Right kidney (tissue), 9 donors: Measurements from ENCODE around the gene TUSC1.
"Not testable (repeated sequence)": the region's sequence is repeated elsewhere in the genome, so short reads cannot be mapped to it uniquely, and the experiment has no call there.

Experiments used
- DNase-seq: peaks from one replicate; pipeline ENCODE4 v3.0.0-alpha.2; 2016
- long read RNA-seq, 8 donors: transcript quantifications; one replicate each; lab custom pipeline, GENCODE V29; 2026

The TUSC1 gene
- long read RNA-seq, donor 1, transcript TUSC1-201 (1 exons, 2,052 nt): major isoform, 58 of 58 reads
- long read RNA-seq, donor 1, partial matches to known transcripts: 0 of 58 reads
- long read RNA-seq, donor 1, other reads (novel, unspliced or antisense): 0 of 58 reads
- long read RNA-seq, donor 2, transcript TUSC1-201 (1 exons, 2,052 nt): major isoform, 46 of 51 reads
- long read RNA-seq, donor 2, partial matches to known transcripts: 5 of 51 reads
- long read RNA-seq, donor 2, other reads (novel, unspliced or antisense): 0 of 51 reads
- long read RNA-seq, donor 3, transcript TUSC1-201 (1 exons, 2,052 nt): major isoform, 22 of 22 reads
- long read RNA-seq, donor 3, partial matches to known transcripts: 0 of 22 reads
- long read RNA-seq, donor 3, other reads (novel, unspliced or antisense): 0 of 22 reads
- long read RNA-seq, donor 4, transcript TUSC1-201 (1 exons, 2,052 nt): major isoform, 48 of 56 reads
- long read RNA-seq, donor 4, partial matches to known transcripts: 8 of 56 reads
- long read RNA-seq, donor 4, other reads (novel, unspliced or antisense): 0 of 56 reads
- long read RNA-seq, donor 5, transcript TUSC1-201 (1 exons, 2,052 nt): major isoform, 64 of 64 reads
- long read RNA-seq, donor 5, partial matches to known transcripts: 0 of 64 reads
- long read RNA-seq, donor 5, other reads (novel, unspliced or antisense): 0 of 64 reads
- long read RNA-seq, donor 6, transcript TUSC1-201 (1 exons, 2,052 nt): major isoform, 58 of 58 reads
- long read RNA-seq, donor 6, partial matches to known transcripts: 0 of 58 reads
- long read RNA-seq, donor 6, other reads (novel, unspliced or antisense): 0 of 58 reads
- long read RNA-seq, donor 7, transcript TUSC1-201 (1 exons, 2,052 nt): major isoform, 88 of 88 reads
- long read RNA-seq, donor 7, partial matches to known transcripts: 0 of 88 reads
- long read RNA-seq, donor 7, other reads (novel, unspliced or antisense): 0 of 88 reads
- long read RNA-seq, donor 8, transcript TUSC1-201 (1 exons, 2,052 nt): major isoform, 59 of 59 reads
- long read RNA-seq, donor 8, partial matches to known transcripts: 0 of 59 reads
- long read RNA-seq, donor 8, other reads (novel, unspliced or antisense): 0 of 59 reads

DNA sequence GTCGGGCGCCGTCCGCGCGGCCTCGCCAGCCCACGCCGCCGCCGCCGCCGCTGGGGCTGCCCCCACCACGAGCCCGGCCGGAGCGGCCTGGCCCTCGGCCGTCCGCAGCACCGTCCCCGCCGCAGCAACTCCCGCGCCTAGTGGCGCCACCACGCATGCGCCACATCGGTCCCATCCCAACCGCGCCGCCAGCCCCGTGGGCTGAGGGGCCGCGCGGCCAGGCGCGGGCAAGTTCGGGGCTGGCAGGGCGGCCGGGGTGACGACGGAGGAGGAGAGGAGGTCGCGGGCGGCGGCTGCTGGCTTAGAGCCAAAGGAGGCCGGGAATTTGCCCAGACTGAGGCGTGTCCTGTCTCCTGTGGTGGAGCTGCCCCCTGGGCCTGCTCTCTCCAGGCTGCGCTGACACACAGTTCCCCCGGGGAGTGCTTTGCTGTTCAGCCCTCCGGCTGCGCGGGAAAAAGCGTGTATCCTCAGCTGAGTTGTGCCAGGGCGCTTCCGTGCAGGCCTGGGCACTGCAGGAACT is at the start of gene TUSC1:
TUSC1 (minus strand) TSS at position 298 of the 520 bp plus-strand sequence; CDS start at position 166, 132 bp downstream.
- DNase-seq: peak; percentile 96

DNA sequence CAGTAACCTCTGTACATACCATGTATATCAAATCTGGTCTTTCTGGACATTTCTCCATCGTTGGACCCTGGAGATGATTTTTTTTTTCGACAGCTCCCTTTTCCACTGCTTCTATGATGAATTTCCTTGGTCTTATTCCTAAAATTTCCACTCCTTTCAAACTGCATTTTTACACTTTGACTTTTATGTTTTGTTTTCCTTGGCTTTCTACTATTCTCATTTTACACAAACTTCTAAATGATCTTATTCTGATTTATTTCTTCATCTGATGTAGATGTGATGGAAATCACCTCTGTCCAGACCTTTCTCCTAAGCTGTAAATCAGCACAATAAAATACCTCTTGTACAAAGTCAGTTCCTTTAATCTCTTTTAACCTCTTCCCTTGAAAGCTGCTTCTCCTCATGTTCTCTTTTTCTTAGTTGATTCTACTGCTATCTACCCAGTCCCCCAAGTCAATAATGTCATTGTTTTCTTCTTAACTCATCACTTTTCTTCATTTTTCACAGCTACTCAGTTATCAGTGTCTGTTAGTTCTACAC is 48.7 kb upstream of the TUSC1 start:
- DNase-seq: peak; percentile 33

DNA sequence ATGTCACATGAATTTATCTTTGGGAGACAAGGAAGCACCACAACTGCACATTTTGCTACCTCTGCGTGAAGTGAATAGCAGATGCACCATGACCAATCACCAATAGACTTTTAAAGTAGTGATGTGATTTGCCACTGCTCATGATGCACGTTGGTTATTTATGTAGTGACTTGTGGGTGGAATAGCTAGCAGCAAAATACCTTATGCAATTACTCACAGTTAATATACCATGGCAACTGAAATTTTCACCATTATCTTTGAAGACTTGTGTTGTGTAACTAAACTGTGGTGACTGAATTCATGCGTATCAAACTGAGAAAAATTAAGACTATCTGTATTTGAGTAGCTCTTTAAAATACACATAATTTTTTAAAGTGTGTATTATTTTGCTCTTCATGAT is 46.2 kb upstream of the TUSC1 start:
- no peak for DNase-seq

DNA sequence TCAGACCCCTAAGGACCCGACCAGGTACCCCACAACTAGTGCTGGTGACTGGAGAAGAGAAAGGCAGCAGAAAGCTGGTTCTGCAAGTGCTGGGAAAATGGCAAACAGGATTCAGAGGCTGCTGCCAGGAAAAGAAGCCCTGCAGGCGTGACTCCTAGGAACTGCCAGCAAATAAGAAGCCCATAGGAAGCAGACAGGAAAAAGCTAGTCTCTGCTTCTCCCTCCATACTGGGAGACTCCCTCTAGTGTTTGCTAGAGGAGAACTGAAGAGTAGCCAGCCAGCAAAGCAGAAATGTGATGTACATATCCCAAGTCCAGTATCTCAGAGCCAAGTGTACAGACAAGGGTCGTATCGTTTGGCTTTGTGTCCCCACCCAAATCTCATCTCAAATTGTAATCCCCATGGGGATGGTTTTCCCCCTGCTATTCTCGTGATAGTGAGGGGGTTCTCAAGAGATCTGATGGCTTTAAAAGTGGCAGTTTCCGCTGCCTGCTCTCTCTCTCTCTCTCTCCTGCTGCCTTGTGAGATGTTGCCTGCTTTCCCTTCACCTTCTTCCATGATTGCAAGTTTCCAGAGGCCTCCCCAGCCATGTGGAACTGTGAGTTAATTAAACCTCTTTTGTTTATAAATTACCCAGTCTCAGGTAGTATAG is 38.1 kb upstream of the TUSC1 start:
- peak; percentile 26 for DNase-seq

- no peak for DNase-seq
Observed at GRCh38 chr9:25709941-25710340, 31.7 kb upstream of the TUSC1 start.

GRCh38 chr9:25704800-25705199 is 26.6 kb upstream of the TUSC1 start:
- DNase-seq: no peak

DNA sequence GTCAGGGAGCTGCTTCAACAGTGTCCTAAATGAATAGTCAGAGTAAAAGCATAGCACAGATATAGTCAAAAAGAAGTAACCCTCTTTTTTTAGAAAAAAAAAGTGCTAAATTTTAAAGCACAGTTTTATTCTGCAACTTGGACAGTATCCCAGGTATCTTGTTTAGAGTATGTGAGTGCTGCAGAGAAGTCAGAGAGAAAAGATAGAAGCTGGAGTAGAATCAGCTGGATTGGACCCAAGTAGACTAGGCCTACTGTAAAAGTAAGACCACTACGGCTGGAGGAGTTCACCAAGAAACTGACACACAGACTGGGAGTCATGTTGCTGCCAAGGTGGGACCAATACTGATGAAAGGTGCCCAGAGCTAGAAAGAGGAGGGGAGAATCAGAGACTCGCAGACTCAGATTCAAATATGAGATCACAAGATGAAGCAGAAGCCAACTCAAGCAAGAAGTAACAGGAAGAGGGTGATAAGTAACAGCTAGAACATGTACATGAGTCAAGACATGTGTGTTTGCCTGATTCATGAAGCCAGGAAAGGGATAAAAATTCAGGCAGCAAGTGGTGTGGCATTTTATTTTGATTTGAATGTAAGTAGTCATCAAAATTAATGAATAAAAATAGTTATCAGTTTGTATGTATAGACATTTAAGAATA is 25.6 kb upstream of the TUSC1 start:
- no peak for DNase-seq

- DNase-seq: no peak
Observed at GRCh38 chr9:25702536-25702935, 24.3 kb upstream of the TUSC1 start.

GRCh38 chr9:25700899-25701298 is 22.7 kb upstream of the TUSC1 start:
- DNase-seq: not testable (repeated sequence)

DNA sequence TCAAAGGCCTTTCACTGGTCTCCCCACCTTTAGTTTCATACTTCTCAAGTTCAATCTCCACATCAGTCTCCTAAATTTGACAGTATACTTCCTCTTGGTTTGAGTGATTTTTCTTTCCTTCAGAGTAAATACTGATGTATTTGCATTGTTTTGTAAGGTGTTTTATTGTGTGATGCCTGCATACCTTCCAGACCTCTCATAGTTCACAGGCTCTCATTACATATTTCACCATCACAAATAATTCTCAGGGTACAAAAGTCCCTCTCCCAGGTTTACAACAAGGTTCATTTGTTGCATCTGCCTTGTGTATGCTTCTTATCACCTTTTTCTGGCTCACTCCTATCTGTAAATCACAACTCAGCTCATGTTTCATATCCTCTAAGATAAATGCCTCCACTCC is 22.2 kb upstream of the TUSC1 start:
- DNase-seq: no peak

GRCh38 chr9:25691786-25692185 is 13.5 kb upstream of the TUSC1 start:
- no peak for DNase-seq

- DNase-seq: no peak
Observed at GRCh38 chr9:25684321-25684720, 6.1 kb upstream of the TUSC1 start.

- no peak for DNase-seq
Observed at GRCh38 chr9:25681266-25681665, 3.0 kb upstream of the TUSC1 start.

- DNase-seq: no peak
Observed at GRCh38 chr9:25678846-25679360, 659 bp upstream of the TUSC1 start.

DNA sequence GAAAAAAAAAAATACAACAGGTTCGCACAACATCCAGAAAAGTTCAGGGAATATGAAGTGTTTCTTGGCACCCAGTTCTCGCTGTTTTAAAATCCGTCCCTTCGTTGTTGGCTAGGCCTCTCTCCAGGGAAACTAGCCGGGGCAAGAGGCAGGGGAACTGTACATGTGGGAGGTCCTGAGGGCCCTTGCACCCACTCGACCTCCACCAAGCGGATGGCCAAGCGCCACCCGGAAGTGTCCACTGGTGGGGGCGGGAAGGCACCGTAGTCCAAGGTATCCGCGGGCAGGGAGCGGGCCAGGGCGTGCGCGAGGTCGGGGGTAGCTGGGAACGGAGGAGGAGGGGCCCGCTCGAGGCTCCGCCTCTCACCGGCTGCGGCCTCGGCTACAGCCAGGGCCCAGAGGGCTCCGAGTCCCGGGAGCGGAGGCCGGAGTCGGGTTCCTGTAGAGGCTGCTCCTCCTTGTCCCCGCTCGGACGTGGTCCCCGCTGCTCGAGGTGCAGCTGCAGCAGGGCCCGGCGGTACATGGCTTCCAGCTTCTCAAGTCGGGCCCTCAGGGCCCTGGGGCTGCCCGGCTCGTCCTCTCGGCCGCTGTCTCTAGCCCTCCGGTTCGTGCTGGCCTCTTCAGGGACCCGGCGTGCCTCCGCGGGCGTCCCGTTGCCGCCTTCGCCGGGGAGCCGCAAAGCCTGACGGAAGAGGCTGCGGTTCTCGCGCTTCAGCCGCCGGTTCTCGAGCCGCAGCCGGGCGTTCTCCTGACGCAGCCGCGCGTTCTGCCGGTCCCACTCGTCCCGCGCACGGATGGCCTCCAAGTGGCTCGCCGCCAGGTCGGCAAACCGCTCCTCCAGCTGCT is 720 bp downstream of the TUSC1 start:
- DNase-seq: peak; percentile 95

DNA sequence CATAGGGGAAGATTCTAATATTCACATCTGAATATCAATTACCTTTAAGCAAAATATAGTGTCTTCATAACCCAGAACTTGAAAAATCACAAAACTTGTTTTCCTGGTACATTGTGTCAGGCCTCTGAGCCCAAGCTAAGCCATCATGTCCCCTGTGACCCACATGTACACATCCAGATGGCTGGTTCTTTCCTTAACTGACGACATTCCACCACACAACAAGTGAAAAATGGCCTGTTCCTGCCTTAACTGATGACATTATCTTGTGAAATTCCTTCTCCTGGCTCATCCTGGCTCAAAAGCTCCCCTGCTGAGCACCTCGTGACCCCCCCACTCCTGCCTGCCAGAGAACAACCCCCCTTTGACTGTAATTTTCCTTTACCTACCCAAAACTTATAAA is 2.4 kb downstream of the TUSC1 start:
- DNase-seq: not testable (repeated sequence)

GRCh38 chr9:25658571-25658970 is 19.7 kb downstream of the TUSC1 start:
- no peak for DNase-seq

DNA sequence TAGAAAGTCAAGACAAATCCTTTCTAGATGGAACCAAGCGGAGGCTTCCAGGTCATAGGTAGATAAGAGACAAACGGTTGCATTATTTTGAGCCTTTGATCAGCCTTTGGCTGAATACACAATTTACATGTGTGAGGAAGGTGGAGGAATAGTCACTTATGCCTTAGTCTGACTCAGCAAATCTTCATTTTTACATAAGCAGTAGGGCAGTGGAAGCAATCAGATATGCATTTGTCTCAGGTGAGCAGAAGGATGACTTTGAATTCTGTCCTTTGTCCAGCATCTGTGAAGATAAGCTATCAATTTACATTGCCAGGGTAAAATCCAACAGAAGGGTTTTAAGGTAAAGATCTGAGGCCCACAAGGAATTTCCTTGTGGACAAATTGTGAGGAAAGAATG is 23.8 kb downstream of the TUSC1 start:
- DNase-seq: no peak

DNA sequence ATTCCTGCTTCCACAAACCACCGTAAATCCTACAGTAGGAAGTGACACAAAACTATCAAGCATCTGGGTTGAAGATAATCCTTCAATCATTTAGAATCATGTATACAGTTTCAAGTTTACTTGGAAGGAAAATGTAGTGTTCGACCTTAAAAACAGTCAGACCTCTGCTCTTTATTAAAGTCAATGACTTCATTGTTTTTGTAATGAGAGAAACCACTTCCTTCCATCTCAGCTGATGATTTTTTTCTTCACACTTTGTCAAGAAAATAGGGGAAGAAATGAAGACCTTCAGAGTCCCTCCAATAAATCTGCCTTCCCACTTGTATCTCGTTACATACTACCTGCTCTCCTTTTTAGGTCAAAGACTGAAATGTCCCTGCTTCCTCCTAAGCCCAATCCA is 30.1 kb downstream of the TUSC1 start:
- DNase-seq: no peak

DNA sequence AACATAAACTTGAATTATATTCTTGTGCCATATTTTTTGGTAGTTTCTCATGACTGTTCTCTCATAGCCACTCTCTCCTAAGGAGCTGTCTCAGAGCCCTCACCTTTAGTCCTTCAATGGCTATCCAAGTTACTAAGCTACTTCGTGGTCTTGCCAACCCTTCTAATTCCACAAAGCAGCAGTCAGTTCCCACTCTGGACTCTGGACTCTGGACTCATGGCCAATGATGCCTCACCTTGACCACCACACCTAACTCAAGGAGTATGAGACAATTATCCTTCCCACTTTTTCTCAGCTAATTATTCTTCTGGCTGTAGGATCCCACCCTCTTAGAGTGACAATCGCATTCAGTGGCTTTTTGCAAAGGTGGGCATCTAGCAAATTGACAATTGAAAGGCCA is 42.2 kb downstream of the TUSC1 start:
- DNase-seq: no peak
